ENCODE results near the gene HES3. TPM values are rescaled to one million over a fixed set of nuclear protein-coding genes. Genes with fewer than 3 reads are reported as not detected.

Gene HES3, protein sequence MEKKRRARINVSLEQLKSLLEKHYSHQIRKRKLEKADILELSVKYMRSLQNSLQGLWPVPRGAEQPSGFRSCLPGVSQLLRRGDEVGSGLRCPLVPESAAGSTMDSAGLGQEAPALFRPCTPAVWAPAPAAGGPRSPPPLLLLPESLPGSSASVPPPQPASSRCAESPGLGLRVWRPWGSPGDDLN
- polyA plus RNA-seq (ENCODE audit: insufficient read length in 3 of 3): not detected

DNA sequence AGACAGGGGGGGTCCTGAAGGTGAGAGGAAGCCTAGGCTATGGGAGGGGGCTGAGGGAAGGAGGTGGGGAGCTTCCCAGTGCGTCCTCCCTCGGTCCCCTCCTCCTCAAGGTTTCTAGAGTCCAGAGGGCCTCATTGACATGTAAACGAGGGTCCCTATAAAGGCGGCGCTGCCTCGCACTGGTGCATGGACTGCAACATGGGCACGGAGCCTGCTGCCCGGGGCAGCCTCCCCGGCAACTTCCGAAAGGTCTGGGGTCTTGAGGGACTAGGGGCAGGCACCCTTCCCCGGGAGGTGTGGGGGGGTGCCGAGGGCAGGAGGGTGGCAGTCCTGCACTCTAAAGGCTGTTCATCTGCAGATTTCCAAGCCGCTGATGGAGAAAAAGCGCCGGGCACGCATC lies at the start of gene HES3:
Gene HES3 (plus strand): TSS at position 187 of the 400 bp plus-strand sequence. CDS start 187 bp downstream, at position 374.
- DNase-seq (ENCODE audit: low read depth in 3 of 3, low spot score in 2 of 3): no peak

DNA sequence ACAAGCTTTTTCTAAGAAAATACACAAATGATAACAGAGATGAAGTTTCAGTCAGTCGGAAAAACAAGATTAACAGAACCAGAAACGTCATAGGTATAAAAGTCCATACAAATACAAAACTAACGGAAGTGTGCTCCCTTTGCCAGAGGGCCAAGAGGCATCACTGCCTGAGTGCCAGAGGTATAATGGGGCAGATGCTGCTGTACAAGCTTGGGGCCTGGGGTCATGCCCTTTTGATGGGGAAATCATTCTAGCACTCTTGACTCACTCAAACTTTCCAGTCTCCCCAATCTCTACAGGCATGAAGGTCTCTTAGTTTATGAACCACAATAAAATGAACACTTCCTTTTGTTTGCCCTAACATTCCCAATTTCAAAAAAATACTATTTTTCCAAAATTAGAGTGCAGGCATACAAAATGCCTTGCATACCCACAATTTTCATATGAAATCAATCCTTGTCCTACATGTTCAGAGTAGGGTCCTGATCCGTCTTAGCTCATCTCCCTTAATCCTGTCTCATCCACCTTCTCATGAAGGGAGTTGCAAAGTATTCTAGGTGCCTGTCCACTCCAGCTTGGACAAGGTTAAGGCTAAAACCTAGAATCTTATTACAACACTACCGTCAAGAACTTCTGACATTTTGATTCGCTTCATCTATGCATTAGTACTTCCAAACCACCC lies 46.1 kb upstream of the HES3 start:
- no peak for DNase-seq (ENCODE audit: low read depth in 3 of 3, low spot score in 2 of 3)

DNA sequence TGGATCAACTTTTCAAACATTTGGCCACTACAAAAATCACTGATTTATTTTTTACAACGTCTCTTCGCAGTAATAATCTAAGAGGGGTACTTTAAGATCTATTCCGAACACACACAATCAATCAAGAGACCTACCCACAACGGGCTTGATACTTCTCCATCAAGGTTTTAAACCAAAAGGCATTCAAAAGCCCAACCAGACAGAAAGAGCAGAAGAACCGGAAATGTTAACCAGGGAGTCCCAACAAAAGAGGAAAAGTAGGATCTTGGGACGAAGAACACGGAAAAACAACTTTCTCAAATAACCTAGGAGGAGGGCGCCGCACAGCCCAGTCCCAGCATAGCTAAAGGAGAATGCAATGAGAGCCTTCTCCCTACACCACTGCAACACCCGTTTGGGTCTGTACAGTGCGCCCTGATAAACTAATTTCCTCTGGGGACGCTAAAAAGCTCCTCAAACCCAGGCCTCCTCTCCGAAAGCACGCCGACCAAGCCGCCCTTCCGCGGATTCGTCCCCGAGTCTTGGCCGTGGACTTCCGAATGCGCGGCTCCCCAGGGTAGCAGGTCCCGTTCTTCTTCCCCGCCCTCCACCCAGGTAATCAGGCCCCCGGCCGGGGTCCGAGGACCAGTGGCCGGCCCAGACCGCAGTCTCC lies 45.2 kb upstream of the HES3 start:
- no peak for DNase-seq (ENCODE audit: low read depth in 3 of 3, low spot score in 2 of 3)

DNA sequence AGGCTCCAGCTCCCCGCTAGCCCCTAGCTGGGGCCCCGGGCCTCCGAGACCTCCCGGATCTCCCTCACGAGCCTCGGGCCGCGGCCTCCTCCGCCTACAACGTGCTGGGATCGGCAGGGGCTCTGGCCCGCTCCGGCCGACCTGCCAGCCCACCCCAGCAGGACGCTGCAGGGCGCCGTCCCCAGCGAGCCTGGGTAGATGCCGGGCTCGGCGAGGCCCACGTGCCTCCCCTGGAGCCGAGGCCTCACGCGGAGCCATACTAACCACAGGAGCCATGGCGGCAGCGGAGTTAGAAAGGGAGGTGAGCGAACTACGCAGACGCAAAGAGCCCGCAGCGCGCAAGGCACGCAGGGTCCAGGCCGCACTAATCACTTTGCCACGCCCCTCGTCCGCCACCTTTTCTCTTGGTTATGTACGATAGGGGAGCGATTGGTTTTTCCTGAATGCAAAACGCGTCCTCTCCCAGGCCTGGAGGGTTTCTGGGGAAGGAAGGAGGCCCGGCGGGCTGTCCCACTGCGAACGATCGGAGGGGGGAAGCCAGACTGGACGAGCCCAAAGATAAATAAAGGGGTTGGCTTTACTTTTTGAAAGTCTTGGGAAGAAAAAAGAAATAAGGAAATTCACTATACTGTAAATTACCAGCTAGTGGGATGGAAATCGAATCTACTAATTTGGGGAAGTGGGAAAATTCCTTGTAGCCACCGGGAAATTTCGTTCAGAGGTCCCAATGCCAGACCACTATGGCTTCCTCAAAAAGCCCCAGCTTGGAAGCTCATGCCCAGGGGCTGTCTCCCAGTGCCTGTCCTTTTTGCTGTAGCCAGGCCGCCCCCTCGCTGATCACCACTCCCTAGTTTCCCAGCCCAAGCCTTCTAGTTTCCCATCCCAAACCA lies 44.4 kb upstream of the HES3 start, which contains the start of gene RPL22:
Gene RPL22 (minus strand): TSS at position 298 of the 890 bp plus-strand sequence. CDS start 22 bp downstream, at position 276.
- peak; percentile 97 to 99 (median 98) for DNase-seq (ENCODE audit: low read depth in 3 of 3, low spot score in 2 of 3)

DNA sequence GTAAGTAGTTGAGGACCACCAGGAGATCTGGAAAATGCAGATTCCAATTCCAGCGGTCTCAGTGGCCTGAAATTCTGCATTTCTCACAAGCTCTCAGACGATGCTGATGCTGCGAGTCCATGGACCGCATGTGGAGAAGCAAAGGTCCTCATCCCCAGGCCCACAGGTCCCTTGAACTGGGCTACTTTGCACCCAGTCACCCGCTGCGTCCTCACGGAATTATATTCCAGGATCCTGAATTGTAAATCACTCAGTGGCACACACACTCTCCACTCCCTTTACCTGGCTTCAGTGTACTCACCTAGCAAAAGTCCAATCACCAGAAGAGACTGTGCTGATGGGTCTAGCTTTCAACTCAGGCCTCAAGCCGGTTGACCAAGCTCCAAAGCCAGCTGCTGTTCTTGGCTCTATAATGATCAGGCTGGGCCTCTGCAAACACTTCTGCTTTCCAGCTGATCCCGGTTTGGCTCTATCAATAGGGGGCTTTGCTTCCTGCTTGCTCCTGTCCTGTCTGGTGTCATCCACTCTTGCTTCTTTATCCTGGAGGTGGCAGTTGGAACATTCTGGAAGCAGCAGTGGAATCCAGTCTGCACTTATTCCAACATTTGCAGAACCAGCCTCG lies 43.7 kb upstream of the HES3 start:
- no peak for DNase-seq (ENCODE audit: low read depth in 3 of 3, low spot score in 2 of 3)

DNA sequence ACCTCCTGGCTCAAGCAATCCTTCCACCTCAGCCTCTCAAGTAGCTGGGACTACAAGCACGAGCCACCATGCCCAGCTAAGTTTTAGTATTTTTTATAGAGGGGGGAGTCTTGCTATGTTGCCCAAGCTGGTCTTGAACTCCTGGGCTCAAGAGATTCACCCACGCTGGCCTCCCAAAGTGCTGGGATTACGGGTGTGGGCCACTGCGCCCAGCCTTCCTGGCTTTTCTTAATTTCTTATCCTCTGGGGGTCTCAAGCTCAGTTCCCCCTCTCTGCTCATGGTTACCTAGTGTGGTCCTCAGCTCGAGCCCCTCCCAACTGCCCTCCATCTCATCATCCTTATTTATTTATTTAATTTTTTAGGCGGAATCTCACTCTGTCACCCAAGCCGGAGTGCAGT lies 41.7 kb upstream of the HES3 start:
- DNase-seq (ENCODE audit: low read depth in 3 of 3, low spot score in 2 of 3): no peak

DNA sequence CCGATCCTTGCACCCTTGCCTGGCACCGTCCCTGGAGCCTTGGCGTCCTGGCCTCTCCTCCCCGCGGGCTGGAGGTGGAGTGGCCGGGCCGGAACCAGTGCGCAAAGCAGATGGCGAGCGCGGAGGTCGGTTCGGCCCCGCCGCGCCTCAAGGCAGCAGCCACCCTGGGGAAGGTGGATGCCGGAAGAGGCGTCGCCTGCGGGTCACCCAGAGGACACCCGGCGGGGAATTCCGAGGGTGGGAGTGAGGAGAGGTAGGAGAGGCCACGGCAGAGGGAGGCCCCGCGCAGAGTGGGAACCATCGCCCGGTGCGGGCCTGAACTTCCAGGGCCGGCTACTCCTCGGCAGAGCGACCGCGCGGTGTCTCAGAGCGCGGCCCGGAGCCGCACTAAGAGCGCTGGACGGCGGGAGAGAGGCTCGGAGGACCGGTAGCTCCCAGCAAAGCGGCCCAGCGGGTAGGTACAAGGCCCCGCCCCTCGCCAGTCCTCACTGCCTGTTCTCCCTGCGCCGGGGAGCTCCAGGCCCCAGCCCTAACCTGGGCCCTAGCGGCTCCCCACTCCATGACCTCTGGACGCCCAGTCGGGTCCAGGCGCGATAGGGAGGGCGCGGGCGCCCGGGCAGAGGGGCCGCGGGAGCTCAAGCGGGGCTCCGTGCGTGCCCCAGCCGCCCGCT lies 38.0 kb upstream of the HES3 start, which contains the start of gene RNF207:
Gene RNF207 (plus strand): TSS at position 271 of the 671 bp plus-strand sequence. CDS start 417 bp downstream, outside the sequence.
- DNase-seq (ENCODE audit: low read depth in 3 of 3, low spot score in 2 of 3): no peak

DNA sequence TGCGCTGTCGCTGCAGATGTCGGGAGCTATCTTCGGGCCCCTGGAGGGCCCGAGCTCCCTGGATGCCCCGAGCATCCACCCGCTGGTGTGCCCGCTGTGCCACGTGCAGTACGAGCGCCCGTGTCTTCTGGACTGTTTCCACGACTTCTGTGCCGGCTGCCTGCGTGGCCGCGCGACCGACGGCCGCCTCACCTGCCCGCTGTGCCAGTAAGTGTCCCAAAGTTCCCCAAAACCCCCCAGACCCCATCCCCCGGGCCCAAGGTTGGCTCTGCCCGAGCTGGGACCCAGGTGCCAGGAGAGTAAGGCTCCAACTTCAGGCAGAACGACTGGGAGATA lies 37.5 kb upstream of the HES3 start:
- DNase-seq (ENCODE audit: low read depth in 3 of 3, low spot score in 2 of 3): no peak

DNA sequence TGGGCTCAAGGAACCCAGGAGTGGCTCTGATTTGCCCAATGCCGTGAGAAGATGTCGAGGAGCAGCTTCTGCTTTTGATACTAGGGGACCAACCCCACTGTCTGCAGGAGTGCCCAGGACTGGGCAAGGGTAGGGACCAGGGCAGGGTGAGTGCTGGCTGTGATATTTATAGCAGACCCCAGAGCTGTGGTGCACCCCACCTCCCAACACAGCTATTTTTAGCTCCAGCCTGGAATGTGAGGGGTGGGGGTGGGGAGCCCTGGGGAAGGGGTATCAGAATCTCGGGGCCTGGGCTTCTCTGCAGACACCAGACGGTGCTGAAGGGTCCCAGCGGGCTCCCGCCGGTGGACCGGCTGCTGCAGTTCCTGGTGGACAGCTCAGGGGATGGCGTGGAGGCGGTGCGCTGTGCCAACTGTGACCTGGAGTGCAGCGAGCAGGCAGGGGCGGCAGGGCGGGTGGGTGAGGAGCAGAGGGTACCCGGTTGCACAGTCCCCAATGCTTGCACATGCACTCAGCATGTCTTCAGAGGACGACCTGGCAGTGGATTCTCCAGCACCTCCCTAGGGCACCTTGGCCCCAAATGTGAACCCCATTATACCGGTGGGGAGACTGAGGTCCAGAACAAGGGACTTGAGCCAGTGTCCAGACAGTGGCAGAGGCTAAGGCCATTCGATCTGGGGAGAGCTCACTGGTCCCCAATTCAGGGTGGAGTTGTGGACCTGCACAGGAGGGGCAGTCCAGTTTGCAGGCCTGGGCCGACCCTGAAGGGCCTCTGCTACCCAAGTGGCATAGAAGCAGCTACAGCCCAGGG lies 36.7 kb upstream of the HES3 start:
- no peak for DNase-seq (ENCODE audit: low read depth in 3 of 3, low spot score in 2 of 3)

DNA sequence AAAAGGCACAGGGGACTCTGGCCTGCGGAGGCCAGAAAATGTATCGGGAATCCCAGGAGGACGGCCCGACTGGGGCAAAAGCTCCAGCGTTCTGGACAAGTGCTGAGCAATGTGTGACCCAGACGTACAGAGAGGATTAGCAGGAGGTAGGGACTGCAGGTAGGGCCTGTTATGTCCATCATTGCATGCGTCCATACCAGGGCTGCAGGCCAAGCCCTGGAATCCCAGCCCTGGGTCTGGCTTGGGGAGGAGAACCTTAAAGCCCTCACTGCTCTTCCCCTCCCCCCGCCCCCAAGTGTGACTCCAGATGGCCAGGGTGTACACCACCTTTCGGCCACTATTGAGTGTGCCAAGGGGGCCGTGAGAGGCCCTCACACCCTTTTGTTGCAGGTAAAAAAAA lies 36.1 kb upstream of the HES3 start:
- no peak for DNase-seq (ENCODE audit: low read depth in 3 of 3, low spot score in 2 of 3)

DNA sequence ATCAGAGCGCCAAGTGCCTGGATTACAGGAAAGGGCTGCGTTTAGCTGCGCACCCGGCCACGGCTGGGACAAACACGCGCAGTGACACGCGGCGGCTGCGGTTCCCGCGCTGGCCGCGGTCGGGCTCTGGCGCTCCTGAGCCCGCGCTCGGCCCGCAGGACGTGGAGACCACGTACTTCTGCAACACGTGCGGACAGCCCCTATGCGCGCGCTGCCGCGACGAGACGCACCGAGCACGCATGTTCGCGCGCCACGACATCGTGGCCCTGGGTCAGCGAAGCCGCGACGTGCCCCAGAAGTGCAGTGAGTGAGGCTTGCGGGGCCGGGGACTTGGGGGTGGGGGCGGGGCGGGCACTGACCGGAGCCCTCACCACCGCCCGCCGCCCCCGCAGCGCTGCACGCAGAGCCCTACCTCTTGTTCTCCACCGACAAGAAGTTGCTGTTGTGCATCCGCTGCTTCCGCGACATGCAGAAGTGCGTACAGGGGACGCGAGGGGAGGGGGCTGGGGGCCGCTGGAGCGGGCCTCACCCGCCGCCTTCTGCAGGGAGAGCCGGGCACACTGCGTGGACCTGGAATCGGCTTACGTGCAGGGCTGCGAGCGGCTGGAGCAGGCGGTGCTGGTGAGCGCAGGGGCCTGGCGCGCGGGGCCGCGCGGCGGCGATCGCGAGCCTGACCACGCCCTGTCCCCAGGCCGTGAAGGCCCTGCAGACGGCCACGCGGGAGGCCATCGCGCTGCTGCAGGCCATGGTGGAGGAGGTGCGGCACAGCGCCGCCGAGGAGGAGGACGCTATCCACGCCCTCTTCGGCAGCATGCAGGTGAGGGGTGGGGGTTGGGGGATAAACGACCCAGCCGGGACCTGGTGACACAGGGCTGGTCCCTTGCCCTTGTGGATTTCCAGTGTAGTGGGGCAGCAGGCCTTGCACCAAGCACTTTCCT lies 35.0 kb upstream of the HES3 start:
- no peak for DNase-seq (ENCODE audit: low read depth in 3 of 3, low spot score in 2 of 3)

DNA sequence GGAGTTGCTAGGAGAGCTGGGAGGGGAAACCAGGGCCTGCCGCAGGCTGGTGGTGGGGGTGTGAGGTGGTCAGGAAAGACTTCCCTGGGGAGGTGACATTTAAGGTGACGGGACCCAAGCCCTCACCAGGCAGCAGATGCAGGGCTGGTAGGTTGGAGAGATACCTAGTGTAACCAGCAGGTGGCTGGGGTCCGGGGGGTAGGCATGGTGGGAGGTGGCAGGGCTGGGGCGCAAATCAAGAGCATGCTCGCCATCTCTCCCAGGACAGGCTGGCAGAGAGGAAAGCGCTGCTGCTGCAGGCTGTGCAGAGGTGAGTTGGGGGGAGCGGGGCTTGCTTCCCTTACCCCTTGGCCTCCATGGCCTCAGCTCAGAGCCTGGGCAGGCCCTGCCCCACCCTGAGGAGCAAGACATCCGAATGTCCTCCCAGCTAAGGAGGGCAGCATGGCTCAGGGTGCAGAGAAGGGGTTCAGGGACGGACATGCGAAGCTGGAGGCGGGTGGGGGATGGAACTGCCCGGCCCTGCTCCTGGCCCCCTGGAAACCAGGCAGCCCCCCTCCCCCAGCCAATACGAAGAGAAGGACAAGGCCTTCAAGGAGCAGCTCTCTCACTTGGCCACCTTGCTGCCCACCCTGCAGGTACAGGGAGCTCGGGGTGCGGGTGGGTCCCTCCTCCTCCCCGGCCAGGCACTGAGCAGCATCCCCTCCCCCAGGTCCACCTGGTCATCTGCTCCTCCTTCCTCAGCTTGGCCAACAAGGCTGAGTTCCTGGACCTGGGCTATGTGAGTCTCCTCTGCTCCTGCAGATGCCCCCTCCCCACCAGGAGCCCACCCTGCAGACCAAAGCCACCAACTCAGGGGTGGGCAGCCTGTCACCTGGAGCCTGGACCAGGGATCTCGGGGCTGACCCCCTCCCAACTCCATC lies 34.1 kb upstream of the HES3 start:
- DNase-seq (ENCODE audit: low read depth in 3 of 3, low spot score in 2 of 3): no peak

DNA sequence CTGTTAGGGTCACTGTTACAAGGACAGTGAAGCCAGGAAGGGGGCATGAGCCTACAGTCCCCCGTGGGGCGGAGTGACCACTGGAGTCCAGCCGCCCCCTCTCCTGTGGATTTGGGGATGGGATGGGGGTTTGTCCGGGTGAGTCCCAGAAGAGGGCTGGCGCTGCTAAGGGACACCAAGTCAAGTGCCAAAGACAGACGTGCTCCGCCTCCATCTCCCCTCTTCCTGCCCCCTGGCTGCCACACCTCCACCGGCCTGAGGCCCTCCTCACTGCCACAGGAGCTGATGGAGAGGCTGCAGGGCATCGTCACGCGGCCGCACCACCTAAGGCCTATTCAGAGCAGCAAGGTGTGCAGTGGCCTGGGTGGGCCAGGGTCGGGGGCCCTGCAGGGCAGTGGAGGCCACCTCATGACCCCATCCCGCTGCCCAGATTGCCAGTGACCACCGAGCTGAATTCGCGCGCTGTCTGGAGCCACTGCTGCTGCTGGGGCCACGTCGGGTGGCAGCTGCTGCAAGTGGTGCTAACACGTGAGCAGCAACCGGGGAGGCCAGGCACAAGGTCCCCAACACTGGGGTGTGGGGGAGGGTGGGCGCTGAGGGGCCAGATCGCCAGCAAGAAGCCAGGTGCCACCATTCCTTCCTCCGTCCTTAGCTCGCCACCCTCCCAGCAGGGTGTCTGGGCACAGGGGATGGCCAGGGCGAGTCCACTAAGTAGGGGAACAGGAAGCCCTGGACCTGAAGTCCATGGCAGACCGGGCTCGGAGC lies 33.2 kb upstream of the HES3 start:
- no peak for DNase-seq (ENCODE audit: low read depth in 3 of 3, low spot score in 2 of 3)

DNA sequence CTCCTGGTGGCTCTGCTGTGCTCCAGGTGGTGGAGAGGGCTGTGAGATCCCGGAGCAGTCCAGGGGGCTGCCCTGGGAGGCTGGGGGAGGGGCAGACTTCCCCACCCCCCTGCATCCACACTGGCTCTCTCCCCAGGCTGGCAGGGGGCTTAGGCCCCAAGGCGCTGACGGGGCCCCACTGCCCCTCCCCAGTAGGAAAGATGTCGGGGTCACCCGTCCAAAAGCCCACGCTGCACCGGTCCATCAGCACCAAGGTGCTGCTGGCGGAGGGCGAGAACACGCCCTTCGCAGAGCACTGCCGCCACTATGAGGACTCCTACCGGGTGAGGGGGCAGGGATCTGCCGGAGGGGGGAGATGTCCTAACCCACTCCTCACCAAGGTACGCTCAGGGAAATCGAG lies 32.2 kb upstream of the HES3 start:
- no peak for DNase-seq (ENCODE audit: low read depth in 3 of 3, low spot score in 2 of 3)

DNA sequence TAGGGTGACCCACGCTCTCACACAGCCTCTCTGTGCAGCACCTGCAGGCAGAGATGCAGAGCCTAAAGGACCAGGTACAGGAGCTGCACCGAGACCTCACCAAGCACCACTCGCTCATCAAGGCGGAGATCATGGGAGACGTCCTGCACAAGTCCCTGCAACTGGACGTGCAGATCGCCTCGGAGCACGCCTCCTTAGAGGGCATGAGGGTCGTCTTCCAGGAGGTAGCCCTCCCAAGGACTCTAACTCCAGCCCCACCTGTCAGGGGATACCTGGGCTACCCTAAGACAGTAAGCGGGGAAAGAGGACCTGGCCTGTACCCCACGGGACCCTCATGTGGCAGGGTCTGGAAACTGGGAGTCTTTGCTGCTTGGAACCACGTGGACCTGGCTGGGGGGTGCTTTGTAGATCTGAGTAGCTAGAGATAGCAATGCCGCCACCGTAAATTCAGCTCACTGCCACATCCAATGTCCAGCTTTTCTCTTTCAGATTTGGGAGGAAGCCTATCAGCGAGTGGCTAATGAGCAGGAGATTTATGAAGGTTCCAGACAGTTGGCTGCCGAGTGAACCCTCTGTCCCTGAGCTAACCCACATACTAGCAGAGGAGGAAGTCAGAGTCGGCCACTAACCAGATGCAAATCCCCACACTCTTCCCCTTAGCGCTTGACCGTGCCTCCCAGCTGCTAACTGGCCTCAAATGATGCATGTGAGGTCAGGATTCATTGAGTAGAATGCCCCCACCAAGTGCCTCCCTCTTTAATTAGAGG lies 31.6 kb upstream of the HES3 start:
- no peak for DNase-seq (ENCODE audit: low read depth in 3 of 3, low spot score in 2 of 3)

All from right renal cortex interstitium (tissue), 3 donors.